C4-2B (cell line): ENCODE measurements around the gene AXIN2.

ENCODE experiments used
- ZFX ChIP-seq: fragments of 450-650 bp; IDR thresholded peaks from 2 replicates; pipeline ENCODE4 v1.6.1; 2017
- TF ChIP-seq, protein P1 (sequence below): fragments of 450-650 bp; conservative IDR thresholded peaks from 2 replicates; pipeline ENCODE4 v1.5.1; 2017; ENCODE audit warnings: mild to moderate bottlenecking

- TF ChIP-seq, protein P1, sequence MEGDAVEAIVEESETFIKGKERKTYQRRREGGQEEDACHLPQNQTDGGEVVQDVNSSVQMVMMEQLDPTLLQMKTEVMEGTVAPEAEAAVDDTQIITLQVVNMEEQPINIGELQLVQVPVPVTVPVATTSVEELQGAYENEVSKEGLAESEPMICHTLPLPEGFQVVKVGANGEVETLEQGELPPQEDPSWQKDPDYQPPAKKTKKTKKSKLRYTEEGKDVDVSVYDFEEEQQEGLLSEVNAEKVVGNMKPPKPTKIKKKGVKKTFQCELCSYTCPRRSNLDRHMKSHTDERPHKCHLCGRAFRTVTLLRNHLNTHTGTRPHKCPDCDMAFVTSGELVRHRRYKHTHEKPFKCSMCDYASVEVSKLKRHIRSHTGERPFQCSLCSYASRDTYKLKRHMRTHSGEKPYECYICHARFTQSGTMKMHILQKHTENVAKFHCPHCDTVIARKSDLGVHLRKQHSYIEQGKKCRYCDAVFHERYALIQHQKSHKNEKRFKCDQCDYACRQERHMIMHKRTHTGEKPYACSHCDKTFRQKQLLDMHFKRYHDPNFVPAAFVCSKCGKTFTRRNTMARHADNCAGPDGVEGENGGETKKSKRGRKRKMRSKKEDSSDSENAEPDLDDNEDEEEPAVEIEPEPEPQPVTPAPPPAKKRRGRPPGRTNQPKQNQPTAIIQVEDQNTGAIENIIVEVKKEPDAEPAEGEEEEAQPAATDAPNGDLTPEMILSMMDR, result no peak
- TF ChIP-seq ZFX, result no peak
These were observed 721 bp upstream of the AXIN2 start for GRCh38 chr17:65562206-65562531.
